Measurements from ENCODE around the gene NRL.
A peak's percentile ranks its signal among the peaks of the same experiment; 100 is the strongest.

The NRL gene

GRCh38 chr14:24114532-24115421, at the start of gene NRL, which contains the start of gene DCAF11:
Gene NRL (minus strand): TSS chr14:24114949. CDS start chr14:24082848, 32,101 bp downstream.
Gene DCAF11 (plus strand): TSS chr14:24114777. CDS start chr14:24115595, 818 bp downstream.
- Histone ChIP-seq H3K27ac (ENCODE audit: low read depth, low read length) (peak within 1 kb of the TSS; percentile 96), H3K4me1 (ENCODE audit: control insufficient read depth, insufficient read depth, low read length) (peaks cover 14% of the 10 kb centered on the region), H3K9ac (ENCODE audit: low read length) (peak within 1 kb of the TSS; percentile 77), H3K4me3 (ENCODE audit: low read length) (peak within 1 kb of the TSS; percentile 95), H3K27me3 (ENCODE audit: control insufficient read depth, insufficient read depth, low read length) (no peaks in the 10 kb centered on the region), H3K36me3 (ENCODE audit: control insufficient read depth, insufficient read depth, low read length) (peaks cover 20% of the 10 kb centered on the region)

- Histone ChIP-seq H3K9ac (ENCODE audit: low read length) (peak overlapping the region; percentile 98), H3K36me3 (ENCODE audit: control insufficient read depth, insufficient read depth, low read length) (peaks cover 47% of the 10 kb centered on the region), H3K4me3 (ENCODE audit: low read length) (peak overlapping the region; percentile 99), H3K4me1 (ENCODE audit: control insufficient read depth, insufficient read depth, low read length) (peaks cover 15% of the 10 kb centered on the region), H3K27ac (ENCODE audit: low read depth, low read length) (peak overlapping the region; percentile 96), H3K27me3 (ENCODE audit: control insufficient read depth, insufficient read depth, low read length) (no peaks in the 10 kb centered on the region)
Measured at GRCh38 chr14:24162093-24162492, 47.3 kb upstream of the NRL start.

DNA sequence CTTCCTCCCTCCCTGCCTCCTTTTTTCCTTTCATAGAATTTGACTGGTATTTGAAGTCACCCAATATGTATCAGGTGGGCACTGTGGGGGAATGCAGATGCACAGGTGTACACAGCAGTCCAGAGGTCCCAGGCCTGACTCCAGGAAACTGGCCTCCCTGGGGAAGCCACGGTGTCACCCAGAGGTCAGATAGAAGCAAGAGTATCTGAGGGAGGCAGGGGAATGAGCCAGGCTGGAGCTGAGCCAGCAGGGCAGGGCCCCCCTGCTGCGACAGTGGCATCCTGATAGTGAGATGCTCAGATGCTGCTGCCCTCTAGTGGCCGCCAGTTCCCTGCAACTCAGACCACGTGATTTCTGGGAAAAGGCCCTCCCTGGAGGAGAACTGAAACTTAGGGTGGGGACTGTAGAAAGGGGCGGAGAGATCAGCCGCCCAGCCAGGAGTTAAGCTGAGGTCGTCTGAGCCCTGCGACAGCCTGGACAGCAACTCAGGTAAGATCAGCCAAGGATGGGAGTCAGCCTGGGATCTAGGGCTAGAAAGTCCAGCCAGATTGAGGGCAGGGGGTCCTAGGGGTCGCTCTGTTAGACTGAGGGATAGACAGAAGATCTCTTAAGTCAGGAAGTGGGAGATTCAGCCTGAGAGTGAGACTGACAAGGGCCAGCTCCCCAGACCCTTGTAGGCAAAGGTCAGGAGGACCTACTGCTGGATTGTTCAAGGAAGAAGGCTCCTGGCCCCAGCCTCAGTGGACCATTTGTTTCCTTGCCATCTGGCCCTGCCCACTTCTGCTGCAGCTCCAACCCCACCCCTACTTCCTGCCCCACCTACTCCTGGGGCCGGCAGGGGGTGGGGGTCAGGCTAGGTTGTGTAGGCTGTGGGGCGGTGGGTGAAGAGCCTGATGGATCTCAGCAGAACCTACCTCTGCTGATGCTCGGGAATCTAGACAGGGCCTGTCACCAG, 46.4 kb upstream of the NRL start, which contains the start of gene IRF9:
TSS of gene IRF9 (plus strand) at position 416 of the 955 bp plus-strand sequence. CDS start 880 bp downstream, outside the sequence.
- Histone ChIP-seq H3K27ac (ENCODE audit: low read depth, low read length) (peak within 1 kb of the TSS; percentile 96), H3K36me3 (ENCODE audit: control insufficient read depth, insufficient read depth, low read length) (peaks cover 47% of the 10 kb centered on the region)

DNA sequence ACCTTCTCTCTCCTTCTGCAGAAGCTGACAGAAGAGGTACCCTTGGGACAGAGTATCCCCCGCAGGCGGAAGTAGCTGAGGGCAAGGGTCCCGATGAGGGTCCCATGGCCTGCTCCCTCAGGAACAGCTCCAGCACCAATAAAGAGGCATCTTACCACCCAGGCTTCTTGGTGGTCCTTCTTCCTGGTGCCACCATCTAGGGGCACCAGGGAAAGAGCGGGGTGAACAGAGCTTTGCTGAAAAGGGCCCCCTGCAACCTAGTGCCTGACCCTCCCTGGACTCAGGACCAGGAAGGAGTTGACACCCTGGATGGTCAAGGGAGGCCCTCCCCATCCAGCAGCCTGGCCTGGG, 45.7 kb upstream of the NRL start:
- H3K36me3 ChIP-seq (ENCODE audit: control insufficient read depth, insufficient read depth, low read length): peaks cover 47% of the 10 kb centered on the region
- peak overlapping the region; percentile 96 for H3K27ac ChIP-seq (ENCODE audit: low read depth, low read length)
- H3K9ac ChIP-seq (ENCODE audit: low read length): no peak overlapping the region
- peaks cover 15% of the 10 kb centered on the region for H3K4me1 ChIP-seq (ENCODE audit: control insufficient read depth, insufficient read depth, low read length)
- H3K4me3 ChIP-seq (ENCODE audit: low read length): no peak overlapping the region
- H3K27me3 ChIP-seq (ENCODE audit: control insufficient read depth, insufficient read depth, low read length): no peaks in the 10 kb centered on the region

More for the DNA sequence above, 46.4 kb upstream of the NRL start, which contains the start of gene IRF9:
- Histone ChIP-seq H3K4me3 (ENCODE audit: low read length) (peak within 1 kb of the TSS; percentile 99), H3K9ac (ENCODE audit: low read length) (peak within 1 kb of the TSS; percentile 98), H3K4me1 (ENCODE audit: control insufficient read depth, insufficient read depth, low read length) (peaks cover 15% of the 10 kb centered on the region), H3K27me3 (ENCODE audit: control insufficient read depth, insufficient read depth, low read length) (no peaks in the 10 kb centered on the region)

GRCh38 chr14:24159777-24160498, 45.2 kb upstream of the NRL start:
- H3K4me1 ChIP-seq (ENCODE audit: control insufficient read depth, insufficient read depth, low read length): peaks cover 15% of the 10 kb centered on the region
- no peak overlapping the region for H3K9ac ChIP-seq (ENCODE audit: low read length)
- H3K27me3 ChIP-seq (ENCODE audit: control insufficient read depth, insufficient read depth, low read length): no peaks in the 10 kb centered on the region
- no peak overlapping the region for H3K4me3 ChIP-seq (ENCODE audit: low read length)
- no peak overlapping the region for H3K27ac ChIP-seq (ENCODE audit: low read depth, low read length)
- H3K36me3 ChIP-seq (ENCODE audit: control insufficient read depth, insufficient read depth, low read length): peaks cover 47% of the 10 kb centered on the region

DNA sequence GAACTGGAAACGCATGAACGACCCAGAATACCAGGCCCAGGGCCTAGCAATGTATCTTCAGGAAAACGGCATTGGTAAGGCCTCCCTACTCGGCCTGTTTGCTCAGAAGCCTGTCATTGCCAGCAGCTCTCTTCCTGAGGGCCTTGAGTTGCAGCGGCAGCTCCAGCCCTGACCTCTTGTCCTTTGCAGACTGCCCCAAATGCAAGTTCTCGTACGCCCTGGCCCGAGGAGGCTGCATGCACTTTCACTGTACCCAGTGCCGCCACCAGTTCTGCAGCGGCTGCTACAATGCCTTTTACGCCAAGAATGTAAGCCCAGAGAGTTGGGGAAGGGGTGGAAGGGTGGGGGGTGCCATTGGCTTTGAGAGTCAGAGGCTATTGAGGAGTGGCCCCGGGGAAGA, 42.6 kb upstream of the NRL start:
- no peak overlapping the region for H3K4me3 ChIP-seq (ENCODE audit: low read length)
- no peaks in the 10 kb centered on the region for H3K27me3 ChIP-seq (ENCODE audit: control insufficient read depth, insufficient read depth, low read length)
- peaks cover 36% of the 10 kb centered on the region for H3K36me3 ChIP-seq (ENCODE audit: control insufficient read depth, insufficient read depth, low read length)
- H3K27ac ChIP-seq (ENCODE audit: low read depth, low read length): no peak overlapping the region
- no peak overlapping the region for H3K9ac ChIP-seq (ENCODE audit: low read length)
- H3K4me1 ChIP-seq (ENCODE audit: control insufficient read depth, insufficient read depth, low read length): peaks cover 12% of the 10 kb centered on the region

- Histone ChIP-seq H3K4me3 (ENCODE audit: low read length) (no peak overlapping the region), H3K27me3 (ENCODE audit: control insufficient read depth, insufficient read depth, low read length) (no peaks in the 10 kb centered on the region), H3K9ac (ENCODE audit: low read length) (no peak overlapping the region), H3K4me1 (ENCODE audit: control insufficient read depth, insufficient read depth, low read length) (peaks cover 8% of the 10 kb centered on the region), H3K27ac (ENCODE audit: low read depth, low read length) (no peak overlapping the region), H3K36me3 (ENCODE audit: control insufficient read depth, insufficient read depth, low read length) (peaks cover 40% of the 10 kb centered on the region)
Measured at GRCh38 chr14:24156840-24157239, 42.1 kb upstream of the NRL start.

GRCh38 chr14:24155100-24155499, 40.4 kb upstream of the NRL start:
- Histone ChIP-seq H3K9ac (ENCODE audit: low read length) (no peak overlapping the region), H3K27ac (ENCODE audit: low read depth, low read length) (no peak overlapping the region), H3K27me3 (ENCODE audit: control insufficient read depth, insufficient read depth, low read length) (no peaks in the 10 kb centered on the region), H3K36me3 (ENCODE audit: control insufficient read depth, insufficient read depth, low read length) (peaks cover 54% of the 10 kb centered on the region), H3K4me1 (ENCODE audit: control insufficient read depth, insufficient read depth, low read length) (no peaks in the 10 kb centered on the region), H3K4me3 (ENCODE audit: low read length) (no peak overlapping the region)

GRCh38 chr14:24151404-24152080, 36.8 kb upstream of the NRL start:
- Histone ChIP-seq H3K4me3 (ENCODE audit: low read length) (no peak overlapping the region), H3K27me3 (ENCODE audit: control insufficient read depth, insufficient read depth, low read length) (no peaks in the 10 kb centered on the region), H3K4me1 (ENCODE audit: control insufficient read depth, insufficient read depth, low read length) (peaks cover 7% of the 10 kb centered on the region), H3K9ac (ENCODE audit: low read length) (no peak overlapping the region), H3K27ac (ENCODE audit: low read depth, low read length) (no peak overlapping the region), H3K36me3 (ENCODE audit: control insufficient read depth, insufficient read depth, low read length) (peaks cover 39% of the 10 kb centered on the region)

GRCh38 chr14:24150993-24151392, 36.2 kb upstream of the NRL start:
- Histone ChIP-seq H3K27me3 (ENCODE audit: control insufficient read depth, insufficient read depth, low read length) (no peaks in the 10 kb centered on the region), H3K9ac (ENCODE audit: low read length) (no peak overlapping the region), H3K36me3 (ENCODE audit: control insufficient read depth, insufficient read depth, low read length) (peaks cover 38% of the 10 kb centered on the region), H3K4me1 (ENCODE audit: control insufficient read depth, insufficient read depth, low read length) (peaks cover 9% of the 10 kb centered on the region), H3K4me3 (ENCODE audit: low read length) (no peak overlapping the region), H3K27ac (ENCODE audit: low read depth, low read length) (no peak overlapping the region)

GRCh38 chr14:24150567-24150966, 35.8 kb upstream of the NRL start:
- H3K36me3 ChIP-seq (ENCODE audit: control insufficient read depth, insufficient read depth, low read length): peaks cover 34% of the 10 kb centered on the region
- H3K27me3 ChIP-seq (ENCODE audit: control insufficient read depth, insufficient read depth, low read length): no peaks in the 10 kb centered on the region
- H3K4me3 ChIP-seq (ENCODE audit: low read length): no peak overlapping the region
- no peak overlapping the region for H3K27ac ChIP-seq (ENCODE audit: low read depth, low read length)
- peaks cover 13% of the 10 kb centered on the region for H3K4me1 ChIP-seq (ENCODE audit: control insufficient read depth, insufficient read depth, low read length)
- no peak overlapping the region for H3K9ac ChIP-seq (ENCODE audit: low read length)
